ENCODE measurements around the gene ERCC3.
"Not testable (repeated sequence)": the region's sequence is repeated elsewhere in the genome, so short reads cannot be mapped to it uniquely, and the experiment has no call there.

The ERCC3 gene

DNA sequence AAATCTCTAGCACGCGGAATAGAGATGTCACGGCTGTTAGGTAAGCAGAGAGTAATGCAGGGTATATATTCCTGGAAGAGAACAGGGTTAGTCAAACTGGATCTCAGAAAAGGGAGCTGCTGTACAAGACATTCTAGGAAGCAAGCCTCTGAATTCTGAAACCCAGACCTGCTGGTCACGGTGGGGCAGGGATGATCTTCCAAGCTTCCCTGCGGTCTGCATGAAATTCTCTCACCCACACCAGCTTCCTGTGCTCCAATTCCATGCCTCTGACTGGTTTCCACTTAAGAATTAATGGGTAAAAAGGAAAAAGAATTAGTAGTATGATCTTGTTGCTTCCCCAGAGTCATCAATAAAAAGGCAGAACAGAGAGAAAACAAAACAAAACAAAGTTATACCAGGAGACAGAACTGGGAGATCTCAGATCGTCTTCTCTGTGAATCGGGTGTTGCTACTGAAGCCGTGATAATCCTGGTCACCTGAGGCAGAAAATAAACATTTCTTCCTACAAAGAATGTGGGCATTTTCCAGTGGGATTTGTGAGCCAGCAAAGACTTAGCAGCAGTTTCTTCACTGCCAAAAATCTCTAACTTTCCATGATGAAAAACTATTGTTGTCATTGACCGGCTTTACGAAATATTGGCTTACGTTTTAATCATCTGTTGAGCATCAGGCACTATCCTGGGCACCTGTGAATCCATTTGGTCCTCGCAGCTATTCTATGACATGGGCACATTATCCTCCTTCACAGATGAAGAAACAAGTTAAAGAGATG, 68.6 kb downstream of the ERCC3 start:
- DNase-seq = no peak

DNA sequence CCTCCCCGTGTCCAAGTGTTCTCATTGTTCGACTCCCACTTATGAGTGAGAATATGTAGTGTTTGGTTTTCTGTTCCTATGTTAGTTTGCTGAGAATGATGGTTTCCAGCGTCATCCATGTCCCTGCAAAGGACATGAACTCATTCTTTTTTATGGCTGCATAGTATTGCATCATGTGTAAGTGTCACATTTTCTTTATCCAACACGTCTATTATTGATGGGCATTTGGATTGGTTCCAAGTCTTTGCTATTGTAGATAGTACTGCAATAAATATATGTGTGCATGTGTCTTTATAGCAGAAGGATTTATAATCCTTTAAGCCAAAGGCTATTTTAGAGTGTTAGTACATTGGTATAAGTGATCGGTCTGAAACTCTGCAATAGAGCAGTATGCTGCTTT, 69.8 kb downstream of the ERCC3 start:
- DNase-seq = not testable (repeated sequence)

DNA sequence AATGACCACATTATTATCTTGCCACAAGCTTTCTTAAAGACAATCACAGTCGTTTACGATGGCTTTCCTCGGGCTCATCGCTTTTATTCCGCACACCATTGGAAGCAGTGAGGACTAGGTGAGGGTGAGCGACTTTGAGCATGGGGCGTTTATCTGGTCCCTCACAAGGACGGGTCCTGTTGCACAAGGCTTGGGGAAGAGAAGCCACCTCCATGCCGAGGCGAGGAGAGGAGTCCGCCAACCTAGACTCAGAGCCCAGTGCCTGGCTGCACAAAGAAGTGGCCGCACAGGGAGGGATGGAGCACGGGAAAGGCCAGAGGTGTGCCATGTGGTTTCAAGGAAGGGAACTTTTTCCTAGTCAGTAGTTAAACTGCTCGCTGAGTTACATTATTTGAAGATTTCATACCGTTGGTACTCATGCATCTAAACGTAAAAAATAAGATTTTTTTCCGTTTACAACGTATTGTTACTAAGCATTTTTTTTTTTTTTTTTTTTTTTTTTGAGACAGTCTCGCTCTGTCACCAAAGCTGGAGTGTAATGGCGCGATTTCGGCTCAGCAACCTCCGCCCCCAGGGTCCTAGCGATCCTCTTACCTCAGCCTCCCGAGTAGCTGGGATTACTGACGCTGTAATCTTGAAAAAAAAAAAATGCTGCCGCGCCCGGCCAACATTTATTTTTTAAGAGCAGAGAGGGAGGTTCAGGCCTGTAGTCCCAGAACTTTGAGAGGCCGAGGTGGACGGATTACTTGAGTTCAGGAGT, 73.0 kb downstream of the ERCC3 start:
- DNase-seq = no peak

DNA sequence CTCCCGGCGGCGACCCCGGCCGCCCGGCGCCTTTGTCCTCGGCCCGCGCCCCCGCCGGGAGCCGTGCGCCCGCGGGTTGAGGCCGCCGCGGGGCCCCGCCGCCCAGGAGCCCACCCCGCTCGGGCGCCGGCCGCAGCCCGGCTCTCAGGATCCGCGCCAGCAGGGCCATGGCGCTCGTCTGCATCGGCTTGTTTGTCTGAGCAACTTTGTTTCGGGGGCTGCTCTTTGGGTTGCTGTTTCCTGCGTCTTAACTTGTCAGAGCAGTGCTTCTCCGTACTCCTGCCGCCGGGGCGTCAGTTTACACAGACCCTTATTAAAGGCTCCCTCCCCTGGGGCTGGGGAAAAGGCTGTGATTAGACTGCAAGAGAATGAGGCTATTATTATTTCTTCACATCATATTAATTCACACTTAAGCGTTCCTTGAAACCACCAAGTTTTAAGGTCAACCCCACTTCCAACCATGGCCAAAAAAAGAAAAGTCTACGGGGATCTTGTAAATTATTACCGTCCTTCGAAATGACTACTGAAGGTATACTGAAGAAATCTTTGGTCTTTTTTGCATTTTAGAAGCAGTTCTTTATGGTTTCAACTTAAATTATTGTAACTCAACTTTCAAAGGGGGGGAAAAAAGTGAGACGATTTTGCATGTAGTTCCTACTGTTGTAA, 73.7 kb downstream of the ERCC3 start, which contains the start of gene CYP27C1:
Gene CYP27C1 (minus strand): TSS at position 198 of the 666 bp plus-strand sequence. CDS start 29 bp downstream, at position 169.
- DNase-seq = no peak

DNA sequence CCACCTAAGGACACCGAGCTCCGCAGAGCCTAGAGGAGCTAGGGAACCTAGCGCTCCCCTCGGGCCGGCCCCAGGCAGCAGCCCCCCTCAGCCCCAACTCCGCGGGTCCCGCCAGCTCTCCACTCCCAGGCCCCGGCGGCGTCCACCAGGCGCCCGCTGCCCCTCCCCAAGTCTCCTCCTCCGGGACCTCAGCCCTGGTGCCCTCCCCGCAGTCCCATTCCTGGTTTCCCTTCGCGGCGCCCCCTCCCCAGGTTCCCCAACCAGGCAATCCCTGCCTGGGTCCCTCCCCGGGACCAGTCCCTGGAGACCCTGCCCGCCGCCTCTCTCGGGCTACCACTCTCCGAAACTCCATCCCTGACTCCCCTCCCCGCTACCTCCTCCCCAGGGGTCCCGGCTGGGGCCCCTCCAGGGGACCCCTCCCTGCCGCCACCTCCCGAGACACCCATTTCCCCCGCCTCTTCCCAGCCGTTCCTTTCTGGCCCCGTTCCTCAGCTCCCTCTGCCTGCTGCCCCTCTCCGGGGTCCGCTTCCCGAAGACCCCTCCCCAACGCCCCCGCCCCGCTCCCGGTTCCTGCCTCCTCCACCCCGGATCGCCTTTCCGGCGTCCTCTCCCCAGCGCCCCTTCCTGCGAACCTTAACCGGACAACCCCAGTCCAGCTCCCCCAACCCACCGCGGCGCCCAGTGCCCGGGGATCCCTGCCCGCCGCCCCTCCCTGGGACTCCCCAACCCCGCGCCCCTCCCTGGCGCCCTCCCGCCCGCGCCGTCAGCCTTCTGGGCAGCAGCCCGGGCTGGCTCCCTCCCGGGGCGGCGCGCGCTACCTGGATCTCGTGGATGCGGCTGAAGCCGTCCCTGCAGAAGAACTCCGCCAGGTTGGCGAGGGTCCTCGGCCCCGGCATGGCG, 74.5 kb downstream of the ERCC3 start:
- no peak for DNase-seq

DNA sequence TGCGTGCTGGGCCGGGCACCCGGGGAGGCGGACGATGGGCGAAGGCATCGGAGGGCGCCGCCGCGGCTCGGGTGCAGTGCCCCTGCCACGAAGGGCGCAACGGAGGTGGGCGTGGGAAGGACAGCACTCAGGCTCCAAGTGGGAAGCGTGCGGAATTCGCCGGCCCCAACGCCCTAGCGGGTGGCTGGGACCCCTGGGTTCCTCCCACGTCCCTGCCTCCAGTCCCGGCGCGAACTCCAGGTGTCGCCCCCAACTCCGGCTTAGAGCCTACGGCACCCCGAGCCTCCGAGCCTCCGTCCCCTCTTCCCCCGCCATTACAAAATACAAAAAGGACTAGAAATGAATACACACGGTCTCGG, 75.2 kb downstream of the ERCC3 start:
- no peak for DNase-seq

DNA sequence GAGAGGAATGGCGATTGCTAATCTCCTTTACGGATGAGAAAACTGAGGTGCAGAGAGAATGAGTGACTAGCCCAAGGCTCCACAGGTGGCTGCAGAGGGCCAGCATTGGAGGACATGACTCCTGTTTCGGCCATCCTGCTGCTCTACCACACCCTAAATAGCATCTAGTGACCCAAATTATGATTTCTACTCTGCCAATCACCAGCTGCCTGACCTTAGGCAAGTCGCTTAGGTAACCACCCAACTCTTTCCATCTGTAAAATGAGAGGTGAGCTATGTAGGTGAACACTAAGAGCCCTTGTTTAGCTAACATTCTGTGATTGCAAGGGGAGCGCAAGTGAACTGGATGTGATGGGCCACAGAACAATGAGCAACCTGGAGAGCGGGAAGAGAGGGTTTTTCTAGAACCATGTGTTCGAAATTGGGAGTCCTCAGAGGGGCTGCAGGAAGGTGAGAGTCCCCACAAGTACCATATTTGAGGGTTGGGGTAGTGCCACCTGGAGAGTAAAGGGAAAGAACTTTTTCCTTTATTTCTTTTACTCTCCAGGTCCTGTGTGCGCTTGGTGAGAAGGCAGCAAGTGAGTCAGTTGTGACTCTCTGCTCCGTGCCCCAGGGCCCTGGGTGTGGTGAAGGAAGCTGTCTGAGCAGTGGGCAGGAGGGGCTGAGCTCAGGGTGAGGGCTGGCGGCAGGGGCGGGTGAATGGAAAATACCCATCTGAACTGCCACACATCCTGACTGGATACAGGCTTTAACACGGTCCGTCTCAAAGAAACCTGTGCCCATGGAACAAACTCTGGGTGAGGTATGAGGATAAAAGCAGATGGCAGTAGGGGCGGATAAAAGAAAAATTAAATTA, 76.2 kb downstream of the ERCC3 start:
- DNase-seq = no peak

DNA sequence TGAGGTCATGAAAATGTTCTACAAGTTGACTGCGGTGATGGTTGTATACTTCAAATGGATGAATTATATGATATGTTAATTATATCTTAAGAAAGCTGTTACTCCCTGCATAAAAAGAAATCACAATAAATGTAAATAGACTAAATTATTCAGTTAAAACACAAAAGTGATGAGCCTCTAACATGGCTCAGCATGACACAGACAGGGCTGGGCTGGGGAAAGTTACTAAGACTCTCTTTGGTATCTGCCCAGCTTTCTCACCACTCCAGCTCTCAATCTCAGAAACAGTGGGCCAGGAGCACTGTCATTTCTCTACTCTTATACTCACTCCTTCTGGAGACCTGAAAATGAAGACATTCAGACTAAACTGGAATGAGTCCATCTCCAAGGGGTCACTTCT, 77.4 kb downstream of the ERCC3 start:
- DNase-seq = no peak

DNA sequence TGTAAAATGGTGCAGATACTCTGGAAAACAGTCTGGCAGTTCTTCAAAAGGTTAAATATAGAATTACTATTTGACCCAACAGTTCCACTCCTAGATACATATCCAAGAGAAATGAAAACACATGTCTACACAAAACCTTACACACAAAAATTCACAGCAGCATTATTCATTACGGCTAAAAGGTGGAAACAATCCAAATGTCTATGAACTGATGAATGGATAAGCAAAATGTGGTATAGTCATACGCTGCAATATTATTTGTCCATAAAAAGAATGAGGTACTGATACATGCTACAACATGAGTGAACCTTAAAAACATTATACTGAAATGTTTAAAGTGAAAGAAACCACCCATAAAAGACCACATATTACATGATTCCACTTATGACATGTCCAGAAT, 77.8 kb downstream of the ERCC3 start:
- no peak for DNase-seq

DNA sequence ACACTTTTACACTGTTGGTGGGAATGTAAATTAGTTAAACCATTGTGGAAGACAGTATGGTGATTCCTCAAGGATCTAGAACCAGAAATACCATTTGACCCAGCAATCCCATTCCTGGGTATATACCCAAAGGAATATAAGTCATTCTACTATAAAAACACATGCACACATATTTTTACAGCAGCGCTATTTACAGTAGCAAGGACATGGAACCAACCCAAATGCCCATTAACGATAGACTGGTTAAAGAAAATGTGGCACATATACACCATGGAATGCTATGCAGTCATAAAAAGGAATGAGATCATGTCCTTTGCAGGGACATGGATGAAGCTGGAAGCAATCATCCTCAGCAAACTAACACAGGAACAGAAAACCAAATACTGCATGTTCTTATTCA, 79.7 kb downstream of the ERCC3 start:
- not testable (repeated sequence) for DNase-seq

DNA sequence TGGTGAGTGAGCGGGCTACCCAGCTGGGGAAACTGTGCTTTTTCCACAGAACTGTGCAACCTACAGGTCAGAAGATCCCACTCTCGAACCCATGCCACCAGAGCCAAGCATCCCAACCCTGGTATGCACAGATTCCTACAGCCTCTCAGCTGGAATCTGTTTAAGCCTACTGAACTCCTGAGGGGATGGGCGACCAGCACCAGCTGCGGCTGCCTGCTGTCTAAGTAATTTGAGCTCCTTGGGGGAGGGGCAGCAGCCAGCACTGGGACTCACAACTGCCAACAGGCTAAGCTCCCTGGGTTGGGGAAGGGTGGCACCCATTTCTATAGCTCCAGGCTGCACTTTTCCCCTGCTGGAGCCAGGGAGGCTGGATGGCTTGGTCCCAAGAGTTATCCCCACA, 85.6 kb downstream of the ERCC3 start:
- DNase-seq = peak; percentile 84

Data from NCI-H510A (cell line).